Heart left ventricle (tissue), 16 donors: Measurements from ENCODE around the gene DKK3. TPM values are rescaled to one million over a fixed set of nuclear protein-coding genes. Genes with fewer than 3 reads are reported as not detected.
A peak's percentile ranks its signal among the peaks of the same experiment; 100 is the strongest.

Experiments
- ATAC-seq, 4 donors: fragments of 200-7000 bp; cut with Tn5 transposase; one replicate each; pipeline ENCODE4 v1.9.1; 2020 to 2022; ENCODE audit warnings: moderate library complexity in 4 of 4, mild to moderate bottlenecking in 3 of 4, moderate number of reproducible peaks in 1 of 4
- DNase-seq, 5 donors: peaks; one replicate each; pipeline ENCODE4 v3.0.0-alpha.2; 2020
- H3K27ac ChIP-seq, 12 donors: fragments of 200-600 bp; sonication (generic) in 4 of 12; one replicate each; pipeline versions ENCODE4 v1.5.0 to v1.8.0; 2016 to 2022; ENCODE audit warnings: mild to moderate bottlenecking in 2 of 12
- H3K27me3 ChIP-seq, 9 donors: fragments of 200-600 bp; sonication (generic) in 2 of 9; one replicate each; pipeline versions ENCODE4 v1.5.1 to v1.8.0; 2016 to 2022; ENCODE audit warnings: mild to moderate bottlenecking in 3 of 9
- H3K36me3 ChIP-seq, 9 donors: fragments of 200-600 bp; sonication (generic) in 2 of 9; one replicate each; pipeline versions ENCODE4 v1.5.0 to v1.8.0; 2018 to 2022; ENCODE audit warnings: mild to moderate bottlenecking in 2 of 9
- H3K4me1 ChIP-seq, 12 donors: fragments of 200-600 bp; sonication (generic) in 4 of 12; one replicate each; pipeline versions ENCODE4 v1.5.0 to v1.8.0; 2016 to 2022; ENCODE audit warnings: mild to moderate bottlenecking in 3 of 12
- H3K4me3 ChIP-seq, 12 donors: fragments of 200-600 bp; sonication (generic) in 4 of 12; one replicate each; pipeline versions ENCODE4 v1.5.0 to v1.8.0; 2017 to 2022; ENCODE audit warnings: mild to moderate bottlenecking in 9 of 12, moderate library complexity in 4 of 12
- H3K9me3 ChIP-seq, 12 donors: fragments of 200-600 bp; sonication (generic) in 4 of 12; one replicate each; pipeline versions ENCODE4 v1.5.0 to v1.8.0; 2016 to 2022; ENCODE audit warnings: mild to moderate bottlenecking in 1 of 12
- CTCF ChIP-seq, 12 donors: fragments of 200-600 bp; sonication (generic) in 4 of 12; IDR thresholded peaks; one replicate each; pipeline versions ENCODE4 v1.5.0 to v1.8.0; 2018 to 2022; ENCODE audit warnings: antibody characterized with exemption in 12 of 12, mild to moderate bottlenecking in 5 of 12
- POLR2A ChIP-seq, 2 donors: fragments of 450-650 bp; IDR thresholded peaks; one replicate each; pipeline ENCODE4 v1.6.1; 2017; ENCODE audit warnings: antibody characterized with exemption in 2 of 2, mild to moderate bottlenecking in 2 of 2, moderate library complexity in 2 of 2
- WGBS, 4 donors: extraction: QIAGEN DNeasy Blood & Tissue Kit in 2 of 4; methylation state at CpG; one replicate each; pipeline versions ENCODE4 v1.1.5 to v1.1.7; 2013 to 2018; 5-methylcytosine and 5-hydroxymethylcytosine counted together
- intact Hi-C, 10 donors: fragments of 100-400 bp; cut with DNase I; formaldehyde crosslinking; loops; one replicate each; pipeline versions ENCODE4 v1.11.1 to v1.14.2; 2022
- polyA plus RNA-seq, 2 donors: library from polyadenylated mRNA; stranded (reverse); fragments of 200-250 nt; gene quantifications; one replicate each; pipeline ENCODE4 v1.2.3, GENCODE V29; 2013
- total RNA-seq, 9 donors: library from RNA; depleted of rRNA in 2 of 9; stranded (reverse); fragments of >200 nt in 2 of 9; fragmentation: NEBNext Ultra II Directional in 3 of 9; extraction: Animal tissue kit (Norgen Biotek cat#: 25700) in 3 of 9; gene quantifications; one replicate each; pipeline versions ENCODE4 v1.1.0 to v1.2.4, GENCODE V29; 2016 to 2023
- donor health status: ischemic (EF 13 %, LVEDD 7.1; RV severe dilation, severe dysfunction).
- donor health status: healthy with polysubstance abuse.
- donor health status: DM: no; HTN: yes; CAD: no.
- donor health status: DM: no; HTN: no; CAD: no.
- donor health status: ischemic (EF 25% LVEDD 6.9; RV normal size, moderate dysfunction).
- donor health status: ischemic (EF 25% LVEDD 5.7; RV mildly dilated, moderate dysfunction).
- donor health status: healthy.
- donor health status: DM: yes; HTN: yes; CAD: no.
- donor health status: ischemic (EF 35%, LVEDD 5.7; RV mildly dilated, moderate dysfunction).
- donor health status: nonischemic (EF 11% LVEDD 7.7; RV severe dilation, severe dysfunction).
- donor health status: DM: yes; HTN: yes; CAD: no.
- donor health status: PGD.
- donor health status: ischemic (EF 29% LVEDD 5.4; RV normal size, mild dysfunction).
- donor health status: nonischemic (EF 23%, LVEDD 6.1; RV moderate dilation, normal function).

The DKK3 gene
- total and polyA plus RNA-seq, 11 donors: 117 to 851 (median 707) TPM

- Histone ChIP-seq H3K4me1 (peaks cover 0 to 48% (median 26%) of the 10 kb centered on the region in 12 donors), H3K27me3 (no peaks in the 10 kb centered on the region), H3K27ac (peak overlapping the region; percentile 55 to 84 (median 76)), H3K4me3 (no peak overlapping the region), H3K36me3 (peaks cover 0 to 44% (median 28%) of the 10 kb centered on the region in 9 donors), H3K9me3 (no peaks in the 10 kb centered on the region)
- intact Hi-C loops: loop anchor here in 2 of 10 donors (2.0 kb wide), 1 partner anchor 21 kb away; no protein-coding TSS in a partner anchor
- peak; percentile 80 to 91 (median 86) for ATAC-seq
- TF ChIP-seq POLR2A (IDR thresholded peaks at IDR 0.05): no peak
- TF ChIP-seq CTCF (IDR thresholded peaks at IDR 0.05): no peak
- WGBS, 4 donors: 43 to 57% (median 51%) methylated on average over 8 of the region's 8 CpGs
- peak in 3 of 5 donors; percentile 51 to 81 (median 69) for DNase-seq
These were observed 14.6 kb downstream of the DKK3 start for GRCh38 chr11:11993839-11994238.

DNA sequence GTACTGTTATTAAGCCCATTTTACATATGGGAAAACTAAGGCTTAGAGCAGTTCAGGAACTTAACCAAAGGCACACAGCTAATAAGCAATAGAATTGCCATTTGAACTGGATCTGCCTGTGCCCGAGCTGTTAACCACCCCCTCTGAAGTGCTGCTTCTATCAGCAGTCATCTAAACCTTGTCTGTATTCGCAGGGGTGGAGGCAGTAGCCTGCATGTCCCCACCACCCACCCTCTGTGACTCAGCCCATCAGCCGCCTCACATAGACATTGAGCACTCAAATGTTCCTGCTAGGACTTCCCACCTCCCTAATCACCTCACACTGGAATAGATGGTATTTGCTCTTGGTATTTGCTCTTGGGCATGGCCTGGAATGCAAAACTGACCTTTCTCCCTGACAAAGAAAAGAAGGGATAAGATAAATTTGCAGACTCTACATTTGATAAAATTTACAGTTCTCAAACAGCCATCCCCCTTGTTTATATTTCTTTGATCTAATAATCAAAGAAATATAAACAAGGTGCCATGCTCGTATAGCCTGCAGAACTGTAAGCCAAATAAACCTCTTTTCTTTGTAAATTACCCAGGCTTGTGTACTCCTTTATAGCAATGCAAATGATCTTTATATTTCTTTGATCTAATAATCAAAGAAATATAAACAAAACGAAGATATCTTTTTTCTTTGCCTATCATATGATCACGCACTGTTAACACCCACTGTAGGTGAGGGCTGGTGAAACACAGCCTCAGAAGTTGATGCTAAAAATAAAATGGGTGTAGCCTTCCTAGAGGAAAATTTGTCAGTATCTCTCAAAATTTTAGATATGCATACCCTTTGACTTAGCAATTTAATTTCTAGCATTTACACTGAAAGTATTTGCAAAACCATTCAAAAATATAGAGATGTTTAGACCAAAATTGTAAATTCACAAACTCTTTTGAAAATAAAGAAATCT lies 15.9 kb downstream of the DKK3 start:
- H3K9me3 ChIP-seq: no peaks in the 10 kb centered on the region
- peaks cover 0 to 31% (median 15%) of the 10 kb centered on the region in 9 donors for H3K36me3 ChIP-seq
- TF ChIP-seq POLR2A (IDR thresholded peaks at IDR 0.05) (no peak), CTCF (IDR thresholded peaks at IDR 0.05) (no peak)
- intact Hi-C loops: loop anchor here in 2 of 10 donors (2.0 kb wide), 1 partner anchor 20 kb away; no protein-coding TSS in a partner anchor
- peaks cover 0 to 61% (median 34%) of the 10 kb centered on the region in 12 donors for H3K4me1 ChIP-seq
- peak overlapping the region; percentile 17 to 84 (median 76) for H3K27ac ChIP-seq
- DNase-seq: peak in 1 of 5 donors; percentile 67
- no peak overlapping the region for H3K4me3 ChIP-seq
- 51 to 57% (median 52%) methylated on average over 6 of the region's 6 CpGs for WGBS, 4 donors
- no peaks in the 10 kb centered on the region for H3K27me3 ChIP-seq
- peak; percentile 57 to 84 (median 66) for ATAC-seq

DNA sequence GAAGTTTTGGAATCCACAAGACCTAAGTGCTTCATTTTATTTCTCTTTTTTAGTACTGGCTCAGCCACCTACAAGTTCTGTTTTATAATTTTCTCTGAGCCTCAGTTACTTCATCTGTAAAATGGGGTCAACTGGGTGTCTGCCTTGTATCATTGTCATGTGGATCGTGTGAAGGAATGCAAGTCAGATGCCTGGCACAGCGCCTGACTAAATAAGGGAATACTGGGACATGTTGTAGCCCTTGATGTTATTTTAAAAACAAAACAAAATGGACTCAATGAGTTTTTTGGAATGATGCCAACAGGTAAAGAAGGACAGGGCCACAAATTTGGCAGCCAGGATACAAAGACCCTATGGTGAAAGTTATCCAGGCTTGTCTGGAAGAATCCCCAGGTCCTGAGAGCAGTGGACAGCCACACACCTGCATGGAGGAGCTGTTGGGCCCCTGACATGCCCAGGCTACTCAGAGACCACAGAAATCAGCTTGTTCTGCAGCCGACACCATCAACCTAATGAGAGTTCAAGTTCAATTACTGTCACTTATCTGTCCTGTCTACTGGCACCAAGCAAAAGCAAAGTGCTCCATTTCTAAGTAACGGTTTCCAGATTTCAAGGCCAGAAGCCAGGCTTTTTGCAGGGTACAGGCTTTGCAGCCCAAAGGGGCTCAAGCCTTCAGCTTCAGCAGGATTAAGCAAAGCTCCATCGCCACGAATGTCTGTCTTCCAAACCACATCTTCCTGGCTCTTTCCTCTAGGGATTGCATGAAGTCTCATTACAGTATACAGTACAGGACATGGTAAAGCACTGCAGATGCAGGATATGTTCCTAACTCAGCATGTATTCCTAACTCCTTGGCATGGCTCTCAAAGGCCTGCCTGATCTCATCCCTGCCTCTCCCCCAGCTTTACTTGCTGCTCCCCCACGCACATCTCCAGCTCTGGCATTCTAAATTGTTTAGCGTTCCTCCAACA lies 18.4 kb downstream of the DKK3 start:
- intact Hi-C loops: no loop called here
- Histone ChIP-seq H3K27ac (peak overlapping the region in 10 of 12 donors; percentile 35 to 84 (median 64)), H3K27me3 (no peaks in the 10 kb centered on the region), H3K36me3 (peaks cover 0 to 8% (median 0%) of the 10 kb centered on the region in 9 donors), H3K4me3 (no peak overlapping the region), H3K4me1 (peaks cover 6 to 86% (median 48%) of the 10 kb centered on the region in 12 donors), H3K9me3 (no peaks in the 10 kb centered on the region)
- ATAC-seq: no peak
- peak in 1 of 5 donors; percentile 35 for DNase-seq
- TF ChIP-seq CTCF (IDR thresholded peaks at IDR 0.05) (no peak), POLR2A (IDR thresholded peaks at IDR 0.05) (no peak)
- 61 to 68% (median 63%) methylated on average over 8 of the region's 8 CpGs for WGBS, 4 donors
